ENCODE results near the gene SPINK9. TPM values are rescaled to one million over a fixed set of nuclear protein-coding genes. Genes with fewer than 3 reads are reported as not detected.
"Not testable (repeated sequence)": the region's sequence is repeated elsewhere in the genome, so short reads cannot be mapped to it uniquely, and the experiment has no call there.

SPINK9 gene
- not detected in 2 replicates for total RNA-seq

GRCh38 chr5:148335259-148335658 lies at the start of gene SPINK9:
SPINK9 (plus strand) TSS chr5:148335559; CDS start chr5:148335614, 55 bp downstream.
- intact Hi-C loops (cut with micrococcal nuclease), result no loop called here
- no peaks in the 10 kb centered on the region for H3K27me3 Mint-ChIP-seq (ENCODE audit: low read depth)

GRCh38 chr5:148290271-148291195 lies 44.8 kb upstream of the SPINK9 start:
- Mint-ChIP-seq H3K36me3 (ENCODE audit: low read depth) (no peaks in the 10 kb centered on the region), H3K4me3 (ENCODE audit: low read depth) (no peak overlapping the region), H3K9me3 (no peaks in the 10 kb centered on the region), H3K27ac (no peak overlapping the region), H3K27me3 (ENCODE audit: low read depth) (no peaks in the 10 kb centered on the region), H3K4me1 (ENCODE audit: low read depth) (no peaks in the 10 kb centered on the region)
- intact Hi-C loops (cut with micrococcal nuclease), result no loop called here
- no peak for DNase-seq (ENCODE audit: low spot score)

More at GRCh38 chr5:148335259-148335658, at the start of gene SPINK9:
- Mint-ChIP-seq H3K4me1 (ENCODE audit: low read depth) (no peaks in the 10 kb centered on the region), H3K27ac (no peak within 1 kb of the TSS), H3K4me3 (ENCODE audit: low read depth) (no peak within 1 kb of the TSS), H3K36me3 (ENCODE audit: low read depth) (no peaks in the 10 kb centered on the region), H3K9me3 (no peaks in the 10 kb centered on the region)
- DNase-seq (ENCODE audit: low spot score), result no peak

GRCh38 chr5:148297731-148298130 lies 37.6 kb upstream of the SPINK9 start:
- no peaks in the 10 kb centered on the region for H3K27me3 Mint-ChIP-seq (ENCODE audit: low read depth)
- H3K4me3 Mint-ChIP-seq (ENCODE audit: low read depth), result no peak overlapping the region
- no peaks in the 10 kb centered on the region for H3K36me3 Mint-ChIP-seq (ENCODE audit: low read depth)
- no peak for DNase-seq (ENCODE audit: low spot score)
- no peaks in the 10 kb centered on the region for H3K4me1 Mint-ChIP-seq (ENCODE audit: low read depth)
- H3K27ac Mint-ChIP-seq, result no peak overlapping the region
- H3K9me3 Mint-ChIP-seq, result no peaks in the 10 kb centered on the region
- intact Hi-C loops (cut with micrococcal nuclease), result no loop called here

- Mint-ChIP-seq H3K9me3 (no peaks in the 10 kb centered on the region), H3K4me3 (ENCODE audit: low read depth) (no peak overlapping the region), H3K4me1 (ENCODE audit: low read depth) (no peaks in the 10 kb centered on the region), H3K36me3 (ENCODE audit: low read depth) (no peaks in the 10 kb centered on the region), H3K27me3 (ENCODE audit: low read depth) (peaks cover 3% of the 10 kb centered on the region), H3K27ac (no peak overlapping the region)
- no peak for DNase-seq (ENCODE audit: low spot score)
- intact Hi-C loops (cut with micrococcal nuclease), result no loop called here
These were observed 28.9 kb upstream of the SPINK9 start for GRCh38 chr5:148306446-148306845.

GRCh38 chr5:148309019-148309418 lies 26.3 kb upstream of the SPINK9 start:
- Mint-ChIP-seq H3K27ac (no peak overlapping the region), H3K9me3 (no peaks in the 10 kb centered on the region), H3K4me1 (ENCODE audit: low read depth) (no peaks in the 10 kb centered on the region), H3K27me3 (ENCODE audit: low read depth) (peaks cover 3% of the 10 kb centered on the region), H3K4me3 (ENCODE audit: low read depth) (no peak overlapping the region), H3K36me3 (ENCODE audit: low read depth) (no peaks in the 10 kb centered on the region)
- no peak for DNase-seq (ENCODE audit: low spot score)
- intact Hi-C loops (cut with micrococcal nuclease), result no loop called here

GRCh38 chr5:148309746-148310145 lies 25.6 kb upstream of the SPINK9 start:
- intact Hi-C loops (cut with micrococcal nuclease), result no loop called here
- Mint-ChIP-seq H3K27me3 (ENCODE audit: low read depth) (no peaks in the 10 kb centered on the region), H3K27ac (no peak overlapping the region), H3K36me3 (ENCODE audit: low read depth) (no peaks in the 10 kb centered on the region), H3K9me3 (no peaks in the 10 kb centered on the region), H3K4me1 (ENCODE audit: low read depth) (no peaks in the 10 kb centered on the region), H3K4me3 (ENCODE audit: low read depth) (no peak overlapping the region)
- no peak for DNase-seq (ENCODE audit: low spot score)

GRCh38 chr5:148311484-148311883 lies 23.9 kb upstream of the SPINK9 start:
- no peaks in the 10 kb centered on the region for H3K9me3 Mint-ChIP-seq
- H3K27me3 Mint-ChIP-seq (ENCODE audit: low read depth), result no peaks in the 10 kb centered on the region
- no peak overlapping the region for H3K4me3 Mint-ChIP-seq (ENCODE audit: low read depth)
- intact Hi-C loops (cut with micrococcal nuclease), result no loop called here
- no peaks in the 10 kb centered on the region for H3K4me1 Mint-ChIP-seq (ENCODE audit: low read depth)
- DNase-seq (ENCODE audit: low spot score), result no peak
- no peak overlapping the region for H3K27ac Mint-ChIP-seq
- H3K36me3 Mint-ChIP-seq (ENCODE audit: low read depth), result no peaks in the 10 kb centered on the region

GRCh38 chr5:148312153-148312552 lies 23.2 kb upstream of the SPINK9 start, which contains the start of gene SPINK7:
SPINK7 (plus strand) TSS chr5:148312423; CDS start chr5:148312484, 61 bp downstream.
- DNase-seq (ENCODE audit: low spot score), result no peak
- no peaks in the 10 kb centered on the region for H3K9me3 Mint-ChIP-seq
- H3K36me3 Mint-ChIP-seq (ENCODE audit: low read depth), result no peaks in the 10 kb centered on the region
- intact Hi-C loops (cut with micrococcal nuclease), result no loop called here
- H3K27ac Mint-ChIP-seq, result no peak within 1 kb of the TSS
- H3K4me3 Mint-ChIP-seq (ENCODE audit: low read depth), result no peak within 1 kb of the TSS
- no peaks in the 10 kb centered on the region for H3K27me3 Mint-ChIP-seq (ENCODE audit: low read depth)
- H3K4me1 Mint-ChIP-seq (ENCODE audit: low read depth), result no peaks in the 10 kb centered on the region

GRCh38 chr5:148314187-148314586 lies 21.2 kb upstream of the SPINK9 start:
- Mint-ChIP-seq H3K4me1 (ENCODE audit: low read depth) (no peaks in the 10 kb centered on the region), H3K4me3 (ENCODE audit: low read depth) (no peak overlapping the region), H3K9me3 (no peaks in the 10 kb centered on the region), H3K27ac (no peak overlapping the region), H3K36me3 (ENCODE audit: low read depth) (no peaks in the 10 kb centered on the region), H3K27me3 (ENCODE audit: low read depth) (no peaks in the 10 kb centered on the region)
- DNase-seq (ENCODE audit: low spot score), result no peak
- intact Hi-C loops (cut with micrococcal nuclease), result no loop called here

- DNase-seq (ENCODE audit: low spot score), result no peak
- Mint-ChIP-seq H3K9me3 (no peaks in the 10 kb centered on the region), H3K4me1 (ENCODE audit: low read depth) (no peaks in the 10 kb centered on the region), H3K27ac (no peak overlapping the region), H3K4me3 (ENCODE audit: low read depth) (no peak overlapping the region), H3K36me3 (ENCODE audit: low read depth) (no peaks in the 10 kb centered on the region), H3K27me3 (ENCODE audit: low read depth) (no peaks in the 10 kb centered on the region)
- intact Hi-C loops (cut with micrococcal nuclease), result no loop called here
These were observed 20.6 kb upstream of the SPINK9 start for GRCh38 chr5:148314731-148315130.

- DNase-seq (ENCODE audit: low spot score), result peak; percentile 8
These were observed 15.1 kb upstream of the SPINK9 start for GRCh38 chr5:148320011-148320963.

GRCh38 chr5:148333262-148333849 lies 2.0 kb upstream of the SPINK9 start:
- no peaks in the 10 kb centered on the region for H3K36me3 Mint-ChIP-seq (ENCODE audit: low read depth)
- no peaks in the 10 kb centered on the region for H3K9me3 Mint-ChIP-seq
- H3K4me1 Mint-ChIP-seq (ENCODE audit: low read depth), result no peaks in the 10 kb centered on the region
- H3K27ac Mint-ChIP-seq, result no peak overlapping the region
- DNase-seq (ENCODE audit: low spot score), result no peak
- intact Hi-C loops (cut with micrococcal nuclease), result no loop called here
- no peak overlapping the region for H3K4me3 Mint-ChIP-seq (ENCODE audit: low read depth)
- H3K27me3 Mint-ChIP-seq (ENCODE audit: low read depth), result no peaks in the 10 kb centered on the region

More at GRCh38 chr5:148320011-148320963, 15.1 kb upstream of the SPINK9 start:
- H3K9me3 Mint-ChIP-seq; intact Hi-C loops (cut with micrococcal nuclease); H3K27me3 Mint-ChIP-seq (ENCODE audit: low read depth); H3K27ac Mint-ChIP-seq; H3K4me1 Mint-ChIP-seq (ENCODE audit: low read depth); H3K36me3 Mint-ChIP-seq (ENCODE audit: low read depth): not testable (repeated sequence)
- peak overlapping the region; percentile 57 for H3K4me3 Mint-ChIP-seq (ENCODE audit: low read depth)

Data from activated T-helper 2 cell treated with anti-CD3 and anti-CD28 coated beads, Interferon-gamma antibody, Interleukin-2, Interleukin-4, amounts not matched to agents 10 μg/mL and 5 μg/mL and 100 μg/mL, durations not matched to agents 14 hours and 24 hours and 36 hours (primary cell).